HFFc6 (cell line): ENCODE results near the gene SH2D4B. TPM values are rescaled to one million over a fixed set of nuclear protein-coding genes. Genes with fewer than 3 reads are reported as not detected.
"Not testable (repeated sequence)": the region's sequence is repeated elsewhere in the genome, so short reads cannot be mapped to it uniquely, and the experiment has no call there.

ENCODE experiments used
- DNase-seq: peaks from one replicate; pipeline ENCODE4 v3.0.0-alpha.2; 2018
- H3K27ac Mint-ChIP-seq: 2 replicates; pipeline ENCODE4 v1.8.0; 2020; ENCODE audit warnings: mild to moderate bottlenecking, mixed read lengths
- H3K27me3 Mint-ChIP-seq: 2 replicates; pipeline ENCODE4 v1.8.0; 2021; ENCODE audit warnings: mild to moderate bottlenecking, moderate library complexity, mixed read lengths; ENCODE audit not compliant: insufficient read depth
- H3K36me3 Mint-ChIP-seq: 2 replicates; pipeline ENCODE4 v1.8.0; 2021; ENCODE audit warnings: low read depth, mixed read lengths
- H3K4me1 Mint-ChIP-seq: 2 replicates; pipeline ENCODE4 v1.8.0; 2020; ENCODE audit warnings: low read depth, mixed read lengths
- H3K4me3 Mint-ChIP-seq: 2 replicates; pipeline ENCODE4 v1.8.0; 2020; ENCODE audit warnings: mild to moderate bottlenecking, moderate library complexity, mixed read lengths
- H3K9me3 Mint-ChIP-seq: 2 replicates; pipeline ENCODE4 v1.8.0; 2020; ENCODE audit warnings: mild to moderate bottlenecking, mixed read lengths
- total RNA-seq, 6 experiments: library from RNA; stranded (reverse); fragmentation: NEBNext Ultra II Directional; extraction: Animal tissue kit (Norgen Biotek cat#: 25700); gene quantifications; 2 replicates in 1 of 6; 3 replicates in 5 of 6; pipeline ENCODE4 v1.2.3, GENCODE V29; 2021
- TF ChIP-seq, protein P1 (sequence below): fragments of 200-600 bp; sonication (generic); IDR thresholded peaks from 2 replicates; pipeline ENCODE4 v1.5.0; 2021; ENCODE audit warnings: antibody characterized with exemption, mild to moderate bottlenecking

The SH2D4B gene
- total RNA-seq, 6 experiments from 2014 or later, result not detected

DNA sequence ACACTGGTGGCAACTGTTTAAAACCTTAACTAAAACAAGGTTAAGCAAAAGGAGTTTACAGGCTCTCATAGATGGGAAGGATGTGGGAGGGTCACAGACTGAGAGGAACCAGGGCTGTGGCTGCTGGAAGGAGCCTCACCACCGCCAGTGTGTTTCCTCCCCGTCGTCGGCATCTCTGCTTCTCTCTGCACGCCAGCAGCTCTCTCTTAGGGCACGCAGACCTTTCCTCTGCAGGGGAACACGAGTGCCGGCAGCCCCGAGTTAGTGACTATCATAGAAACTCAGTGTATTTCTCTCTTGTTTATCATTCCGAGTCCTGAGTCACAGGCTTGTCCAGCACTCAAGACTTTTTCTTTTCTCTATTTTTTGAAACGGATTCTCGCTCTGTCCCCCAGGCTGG is 8.1 kb upstream of the SH2D4B start:
- H3K4me1 Mint-ChIP-seq, result peaks cover 13% of the 10 kb centered on the region
- H3K27me3 Mint-ChIP-seq, result no peaks in the 10 kb centered on the region; the same call in none of the 2 replicates

GRCh38 chr10:80530251-80530650 is 7.5 kb upstream of the SH2D4B start:
- Mint-ChIP-seq H3K4me1 (peaks cover 10% of the 10 kb centered on the region), H3K36me3 (no peaks in the 10 kb centered on the region), H3K9me3 (no peaks in the 10 kb centered on the region), H3K27ac (no peak overlapping the region), H3K27me3 (no peaks in the 10 kb centered on the region; the same call in none of the 2 replicates), H3K4me3 (no peak overlapping the region)
- peak; percentile 54 for DNase-seq
- TF ChIP-seq, protein P1, sequence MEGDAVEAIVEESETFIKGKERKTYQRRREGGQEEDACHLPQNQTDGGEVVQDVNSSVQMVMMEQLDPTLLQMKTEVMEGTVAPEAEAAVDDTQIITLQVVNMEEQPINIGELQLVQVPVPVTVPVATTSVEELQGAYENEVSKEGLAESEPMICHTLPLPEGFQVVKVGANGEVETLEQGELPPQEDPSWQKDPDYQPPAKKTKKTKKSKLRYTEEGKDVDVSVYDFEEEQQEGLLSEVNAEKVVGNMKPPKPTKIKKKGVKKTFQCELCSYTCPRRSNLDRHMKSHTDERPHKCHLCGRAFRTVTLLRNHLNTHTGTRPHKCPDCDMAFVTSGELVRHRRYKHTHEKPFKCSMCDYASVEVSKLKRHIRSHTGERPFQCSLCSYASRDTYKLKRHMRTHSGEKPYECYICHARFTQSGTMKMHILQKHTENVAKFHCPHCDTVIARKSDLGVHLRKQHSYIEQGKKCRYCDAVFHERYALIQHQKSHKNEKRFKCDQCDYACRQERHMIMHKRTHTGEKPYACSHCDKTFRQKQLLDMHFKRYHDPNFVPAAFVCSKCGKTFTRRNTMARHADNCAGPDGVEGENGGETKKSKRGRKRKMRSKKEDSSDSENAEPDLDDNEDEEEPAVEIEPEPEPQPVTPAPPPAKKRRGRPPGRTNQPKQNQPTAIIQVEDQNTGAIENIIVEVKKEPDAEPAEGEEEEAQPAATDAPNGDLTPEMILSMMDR, result peak; percentile 71

More for the DNA sequence above, 8.1 kb upstream of the SH2D4B start:
- DNase-seq, result no peak
- TF ChIP-seq, protein P1, result no peak
- no peaks in the 10 kb centered on the region for H3K9me3 Mint-ChIP-seq
- no peaks in the 10 kb centered on the region for H3K36me3 Mint-ChIP-seq
- no peak overlapping the region for H3K4me3 Mint-ChIP-seq
- no peak overlapping the region for H3K27ac Mint-ChIP-seq

GRCh38 chr10:80530816-80531215 is 6.9 kb upstream of the SH2D4B start:
- Mint-ChIP-seq H3K9me3 (no peaks in the 10 kb centered on the region), H3K36me3 (no peaks in the 10 kb centered on the region), H3K27ac (no peak overlapping the region), H3K4me1 (peaks cover 7% of the 10 kb centered on the region), H3K4me3 (no peak overlapping the region), H3K27me3 (no peaks in the 10 kb centered on the region; the same call in none of the 2 replicates)
- DNase-seq, result no peak
- TF ChIP-seq, protein P1, result no peak

DNA sequence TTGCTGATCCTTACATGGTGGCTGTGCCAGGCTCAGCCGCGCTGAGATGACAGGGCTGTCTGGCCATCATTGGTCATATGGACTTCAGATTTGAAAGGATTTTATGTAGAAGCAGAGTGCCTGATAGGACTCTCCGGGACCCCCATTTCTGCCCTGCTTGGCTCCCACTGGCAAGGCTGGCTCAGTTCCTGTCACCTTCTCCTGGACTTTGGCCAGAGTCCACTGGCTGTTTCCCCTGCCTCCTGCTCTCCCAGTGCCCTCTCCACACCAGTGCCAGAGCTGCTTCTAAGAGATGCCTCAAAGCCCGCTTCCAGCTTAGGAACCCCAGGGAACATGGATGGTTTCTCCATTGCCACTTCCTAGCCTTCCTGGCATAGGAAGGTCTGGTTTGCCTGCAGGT is 5.1 kb upstream of the SH2D4B start:
- DNase-seq, result no peak
- Mint-ChIP-seq H3K27me3 (no peaks in the 10 kb centered on the region; the same call in none of the 2 replicates), H3K36me3 (no peaks in the 10 kb centered on the region), H3K27ac (no peak overlapping the region), H3K9me3 (no peaks in the 10 kb centered on the region), H3K4me3 (no peak overlapping the region), H3K4me1 (no peaks in the 10 kb centered on the region)
- TF ChIP-seq, protein P1, result no peak

GRCh38 chr10:80534059-80534458 is 3.6 kb upstream of the SH2D4B start:
- H3K9me3 Mint-ChIP-seq, H3K4me3 Mint-ChIP-seq, H3K4me1 Mint-ChIP-seq, DNase-seq, H3K27ac Mint-ChIP-seq, H3K36me3 Mint-ChIP-seq, H3K27me3 Mint-ChIP-seq: not testable (repeated sequence)

DNA sequence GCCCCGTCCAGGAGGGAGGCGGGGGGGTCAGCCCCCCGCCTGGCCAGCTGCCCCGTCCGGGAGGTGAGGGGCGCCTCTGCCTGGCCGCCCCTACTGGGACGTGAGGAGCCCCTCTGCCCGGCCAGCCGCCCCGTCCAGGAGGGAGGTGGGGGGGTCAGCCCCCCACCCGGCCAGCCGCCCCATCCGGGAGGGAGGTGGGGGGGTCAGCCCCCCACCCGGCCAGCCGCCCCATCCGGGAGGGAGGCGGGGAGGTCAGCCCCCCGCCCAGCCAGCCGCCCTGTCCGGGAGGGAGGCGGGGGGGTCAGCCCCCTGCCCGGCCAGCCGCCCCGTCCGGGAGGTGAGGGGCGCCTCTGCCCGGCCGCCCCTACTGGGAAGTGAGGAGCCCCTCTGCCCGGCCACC is 3.1 kb upstream of the SH2D4B start:
- not testable (repeated sequence) for H3K36me3 Mint-ChIP-seq, DNase-seq, H3K4me1 Mint-ChIP-seq, H3K9me3 Mint-ChIP-seq, H3K27me3 Mint-ChIP-seq, H3K27ac Mint-ChIP-seq, H3K4me3 Mint-ChIP-seq
